HepG2 (cell line): ENCODE measurements around the gene CMTM5. TPM values are rescaled to one million over a fixed set of nuclear protein-coding genes. Genes with fewer than 3 reads are reported as not detected.

ENCODE experiments used
- ATAC-seq: fragments of 200-7000 bp; cut with Tn5 transposase; 3 replicates; pipeline ENCODE4 v1.9.1; 2020; ENCODE audit warnings: mild to moderate bottlenecking, moderate library complexity
- BruUV-seq: library from RNA; stranded (reverse); fragments of 400-500 nt; replicated peaks from 2 replicates; lab custom pipeline; 2021; lab: Mats Ljungman, UMichigan
- CTCF ChIA-PET: fragments of 300-600 bp; formaldehyde crosslinking; extraction: SDS; loops from one replicate; lab custom pipeline; 2021; ENCODE audit warnings: low total read pairs, inconsistent platforms, low intra/inter-chr PET ratio; lab: Yijun Ruan, JAX
- POLR2A ChIA-PET: fragments of 350-600 bp; sonication (Branson Sonifier 250); formaldehyde crosslinking; loops from one replicate; lab custom pipeline; 2020; ENCODE audit warnings: antibody characterized with exemption, inconsistent platforms; lab: Yijun Ruan, JAX
- DNase-seq: peaks from one replicate; pipeline ENCODE4 v3.0.0-alpha.2; 2015; ENCODE audit warnings: low spot score
- FAIRE-seq: peaks from 3 replicates; lab custom pipeline; 2011; peaks lifted over from hg19 to GRCh38; lab: Jason Lieb, UNC
- H2AFZ ChIP-seq: one replicate; pipeline ENCODE4 v1.6.1; 2011; ENCODE audit warnings: low read length, inconsistent platforms
- H3K27ac ChIP-seq: fragments of 300-600 bp; 3 replicates; pipeline ENCODE4 v1.8.0; 2011; ENCODE audit warnings: mixed run types, mild to moderate bottlenecking, mixed read lengths, low read length, inconsistent platforms; ENCODE audit not compliant: insufficient read depth; ENCODE audit errors: extremely low read length
- H3K27me3 ChIP-seq, 2 experiments: fragments of 200-600 bp in 1 of 2; 2 replicates in 1 of 2; 3 replicates in 1 of 2; pipeline versions ENCODE4 v1.6.0 to v1.8.0; 2011; ENCODE audit warnings: low read length in 2 of 2, mild to moderate bottlenecking in 2 of 2, moderate library complexity in 2 of 2, inconsistent platforms in 1 of 2; ENCODE audit not compliant: insufficient read depth in 2 of 2, control insufficient read depth in 1 of 2
- H3K36me3 ChIP-seq, 2 experiments: fragments of 200-600 bp in 1 of 2; replicated peaks in 1 of 2; 2 replicates in 1 of 2; 3 replicates in 1 of 2; pipeline versions ENCODE4 v1.5.1 to v1.8.0; 2011; ENCODE audit warnings: low read length in 2 of 2, inconsistent platforms in 1 of 2; ENCODE audit not compliant: insufficient read depth in 2 of 2, control insufficient read depth in 1 of 2
- H3K4me1 ChIP-seq: 2 replicates; pipeline ENCODE4 v1.5.1; 2012; ENCODE audit warnings: low read length, inconsistent platforms; ENCODE audit not compliant: insufficient read depth
- H3K4me2 ChIP-seq: 2 replicates; pipeline ENCODE4 v1.6.0; 2011; ENCODE audit warnings: low read depth, low read length, inconsistent platforms
- H3K4me3 ChIP-seq, 3 experiments: fragments of 200-600 bp in 1 of 3; sonication (generic), shearing (Covaris generic) in 1 of 3; replicated peaks in 1 of 3; 2 replicates each; pipeline ENCODE4 v1.5.1; 2011 to 2016; ENCODE audit warnings: low read length in 3 of 3, inconsistent platforms in 2 of 3, low read depth in 2 of 3, mild to moderate bottlenecking in 2 of 3, control low read depth in 1 of 3, mixed read lengths in 1 of 3; ENCODE audit not compliant: insufficient read depth in 1 of 3
- H3K79me2 ChIP-seq: one replicate; pipeline ENCODE4 v1.6.1; 2011; ENCODE audit warnings: low read length, inconsistent platforms; ENCODE audit not compliant: insufficient read depth
- H3K9ac ChIP-seq: 2 replicates; pipeline ENCODE4 v1.6.0; 2011; ENCODE audit warnings: mild to moderate bottlenecking, low read depth, low read length, inconsistent platforms; ENCODE audit not compliant: insufficient read depth
- H3K9me3 ChIP-seq: 2 replicates; pipeline ENCODE4 v1.5.1; 2012; ENCODE audit warnings: mild to moderate bottlenecking, low read length
- H4K20me1 ChIP-seq: 2 replicates; pipeline ENCODE4 v1.6.0; 2011; ENCODE audit warnings: inconsistent platforms, mild to moderate bottlenecking, low read length, moderate library complexity; ENCODE audit not compliant: insufficient read depth
- ARHGAP35 ChIP-seq: sonication (generic); formaldehyde crosslinking; IDR thresholded peaks from 2 replicates; pipeline ENCODE4 v1.9.0; 2022; ENCODE audit warnings: mild to moderate bottlenecking, inconsistent platforms, moderate library complexity, missing genetic modification reagents, borderline replicate concordance
- EEA1 ChIP-seq: sonication (generic); formaldehyde crosslinking; IDR thresholded peaks from 2 replicates; pipeline ENCODE4 v1.5.1; 2020; ENCODE audit warnings: mild to moderate bottlenecking, missing genetic modification reagents, borderline replicate concordance
- FOXO1 ChIP-seq: sonication (generic); formaldehyde crosslinking; IDR thresholded peaks from 2 replicates; pipeline ENCODE4 v1.4.0; 2020; ENCODE audit warnings: missing genetic modification reagents
- GATAD2A ChIP-seq: IDR thresholded peaks from 2 replicates; pipeline ENCODE4 v1.6.1; 2016
- HIC2 ChIP-seq: sonication (generic); formaldehyde crosslinking; IDR thresholded peaks from 2 replicates; pipeline ENCODE4 v1.9.0; 2022; ENCODE audit warnings: low read depth, missing genetic modification reagents
- MAFK ChIP-seq, 2 experiments: IDR thresholded peaks in 1 of 2; conservative IDR thresholded peaks in 1 of 2; 2 replicates each; pipeline ENCODE4 v1.6.1; 2011; ENCODE audit warnings: improper control_type of control experiment in 2 of 2, low read length in 2 of 2
- NAIF1 ChIP-seq: sonication (generic); formaldehyde crosslinking; IDR thresholded peaks from 2 replicates; pipeline ENCODE4 v1.5.0; 2020; ENCODE audit warnings: mild to moderate bottlenecking, missing genetic modification reagents, borderline replicate concordance
- NFE2L2 ChIP-seq: fragments of 150-350 bp; IDR thresholded peaks from 2 replicates; pipeline ENCODE4 v1.6.1; 2014; ENCODE audit warnings: low read length
- TMF1 ChIP-seq: sonication (generic); formaldehyde crosslinking; IDR thresholded peaks from 2 replicates; pipeline ENCODE4 v1.8.1; 2022; ENCODE audit warnings: low read depth, missing genetic modification reagents
- ZNF687 ChIP-seq: sonication (generic); formaldehyde crosslinking; IDR thresholded peaks from 2 replicates; pipeline ENCODE4 v1.5.1; 2020; ENCODE audit warnings: mild to moderate bottlenecking, missing genetic modification reagents, moderate library complexity
- ZNF777 ChIP-seq: sonication (generic); formaldehyde crosslinking; IDR thresholded peaks from 2 replicates; pipeline ENCODE4 v1.4.0; 2020; ENCODE audit warnings: missing genetic modification reagents
- ZNF800 ChIP-seq: sonication (generic); formaldehyde crosslinking; IDR thresholded peaks from 2 replicates; pipeline ENCODE4 v1.4.0; 2020; ENCODE audit warnings: missing genetic modification reagents
- WGBS: methylation state at CpG from one replicate; pipeline ENCODE4 v1.1.6; 2017; ENCODE audit warnings: low lambda C conversion rate; 5-methylcytosine and 5-hydroxymethylcytosine counted together
- in situ Hi-C: cut with HindIII; loops from 2 replicates; pipeline ENCODE4 v1.10.0; 2017; ENCODE audit warnings: low pct_unique_long_range_greater_than_20kb; ENCODE audit not compliant: extremely low pct_ligation_motif_present
- intact Hi-C: fragments of 100-400 bp; cut with micrococcal nuclease; formaldehyde crosslinking; loops from one replicate; pipeline ENCODE4 v1.10.0; 2022; ENCODE audit not compliant: unreplicated experiment
- polyA plus RNA-seq, 8 experiments: library from polyadenylated mRNA; depleted of rRNA in 3 of 8; stranded (reverse) in 7 of 8; unstranded in 1 of 8; fragments of >200 nt; fragmentation: Illumina TruSeq in 4 of 8; extraction: Trizol in 4 of 8; gene quantifications; 2 replicates each; pipeline versions ENCODE4 v1.2.1 to v1.2.3, GENCODE V29; 2011 to 2016; ENCODE audit warnings: low read depth in 4 of 8, missing spikeins in 1 of 8, mixed read lengths in 1 of 8; ENCODE audit not compliant: insufficient read depth in 1 of 8
- total RNA-seq, 5 experiments: library from RNA; depleted of rRNA; stranded (reverse); fragments of >200 nt; fragmentation: Illumina TruSeq; extraction: Trizol; gene quantifications; 2 replicates each; pipeline ENCODE4 v1.2.3, GENCODE V29; 2016; ENCODE audit warnings: low read depth in 1 of 5

Gene CMTM5
- total and polyA plus RNA-seq, 2 of the 13 experiments (the other 11 are each of a cell fraction or from before 2014, with no cell fraction given): not detected

- Histone ChIP-seq H3K4me3 (no peak within 1 kb of the TSS), H3K4me2 (no peak within 1 kb of the TSS), H3K79me2 (no peaks in the 10 kb centered on the region), H4K20me1 (no peaks in the 10 kb centered on the region), H3K4me1 (peaks cover 9% of the 10 kb centered on the region; the same call in 1 of the 2 replicates), H3K9ac (no peak within 1 kb of the TSS), H3K27me3 (peaks cover 46 to 94% of the 10 kb centered on the region in 2 experiments), H3K36me3 (no peaks in the 10 kb centered on the region), H3K9me3 (no peaks in the 10 kb centered on the region), H3K27ac (no peak within 1 kb of the TSS), H2AFZ (no peak within 1 kb of the TSS)
- no peak for FAIRE-seq
- ChIA-PET POLR2A (no interaction called here), CTCF (no interaction called here)
- ATAC-seq: no peak; the same call in 1 of the 3 replicates
- in situ Hi-C loops (no loop called here), intact Hi-C loops (no loop called here)
- no TSS peak for BruUV-seq
- WGBS: 12% methylated on average over 73 of the region's 74 CpGs
- no peak for TF ChIP-seq FOXO1 (CRISPR knock-in tag)
- TF ChIP-seq ZNF800 (CRISPR knock-in tag): peak; percentile 90
- TF ChIP-seq HIC2 (CRISPR knock-in tag): no peak
- TF ChIP-seq NFE2L2: no peak
- peak; percentile 34; the same call in 1 of the 2 replicates for TF ChIP-seq ZNF687 (CRISPR knock-in tag)
- no peak for TF ChIP-seq EEA1 (CRISPR knock-in tag)
- peak; percentile 50 for TF ChIP-seq ZNF777 (CRISPR knock-in tag)
- TF ChIP-seq TMF1 (CRISPR knock-in tag): 0 out of 2 replicates have a peak, but pooled peaks have one; percentile 33
- no peak for TF ChIP-seq ARHGAP35
- TF ChIP-seq GATAD2A (CRISPR knock-in tag): no peak
- no peak for TF ChIP-seq NAIF1 (CRISPR knock-in tag)
- TF ChIP-seq MAFK (conservative IDR thresholded peaks at IDR 0.05 in 1 of 2, IDR thresholded peaks at IDR 0.05 in 1 of 2; ENCODE audit: low read length in 2 of 2): peak; percentile 8 to 16; a peak in 1 of 4 replicates
- no peak for DNase-seq
These were observed 11.7 kb upstream of the CMTM5 start, which contains the start of gene EFS for GRCh38 chr14:23365036-23365731. TSS of gene EFS (minus strand) at chr14:23365172. CDS start at chr14:23365025, 147 bp downstream.
